HG03135 (cell line): ENCODE results near the gene SMIM3.
A peak's percentile ranks its signal among the peaks of the same experiment; 100 is the strongest.

Source experiments
- ATAC-seq: cut with Tn5 transposase; IDR thresholded peaks from one replicate; pipeline ENCODE4 v1.9.1; 2021; ENCODE audit warnings: mild to moderate bottlenecking, moderate library complexity; ENCODE audit not compliant: unreplicated experiment

SMIM3 gene

DNA sequence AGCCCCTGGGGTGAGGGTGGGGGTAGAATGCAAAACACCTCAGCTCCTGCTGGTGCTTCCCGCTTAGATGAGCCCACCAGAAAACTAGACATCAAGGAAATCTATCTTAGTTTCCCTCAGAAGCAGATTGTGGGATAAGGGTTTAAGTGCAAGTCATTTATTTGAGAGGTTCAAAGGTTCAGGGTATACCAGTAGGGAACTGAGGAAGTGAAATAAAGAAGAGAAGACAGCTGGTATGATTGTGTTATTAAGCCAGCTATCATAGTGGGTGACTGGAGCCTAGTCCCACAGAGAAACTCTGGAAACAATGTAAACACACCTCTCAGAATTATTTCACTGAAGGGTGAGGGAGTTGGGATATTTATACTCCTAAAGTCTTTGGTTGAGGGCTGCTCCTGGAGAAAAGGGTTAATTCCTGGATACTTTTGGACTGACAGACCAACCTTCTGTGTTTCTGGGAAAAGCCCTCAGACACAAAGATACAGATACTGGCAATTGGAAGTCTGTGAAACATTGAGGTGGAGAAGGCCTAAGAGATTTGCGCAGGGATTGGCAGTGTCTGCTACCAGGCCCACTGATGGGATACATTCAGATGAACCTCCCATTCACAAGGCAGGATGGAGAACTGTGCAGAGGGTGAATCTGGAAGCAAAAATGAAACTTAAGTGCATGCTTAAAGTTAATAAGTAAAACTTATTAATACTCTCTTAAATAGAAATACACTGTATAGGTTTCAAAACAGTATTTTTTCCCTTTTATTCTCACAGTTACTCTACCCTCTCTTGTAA lies 13.4 kb upstream of the SMIM3 start:
- ATAC-seq, result no peak

DNA sequence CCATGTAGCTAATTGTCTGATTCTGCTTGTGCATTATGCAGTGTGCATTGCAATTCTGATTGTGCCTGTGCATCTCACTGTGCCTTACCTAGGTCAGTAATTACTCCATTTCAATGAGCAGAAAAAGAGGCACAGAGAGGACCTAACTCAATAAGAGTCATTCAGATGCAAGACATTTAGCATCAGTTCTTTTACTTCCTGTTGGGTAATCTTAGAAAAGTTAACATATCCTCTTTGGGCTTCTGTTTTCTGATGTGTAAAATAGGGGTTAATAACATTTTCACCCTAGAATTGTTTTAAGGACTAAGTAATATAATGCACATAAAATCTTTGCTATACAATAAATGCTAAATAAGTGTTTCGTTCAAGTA lies 12.8 kb upstream of the SMIM3 start:
- ATAC-seq, result no peak

DNA sequence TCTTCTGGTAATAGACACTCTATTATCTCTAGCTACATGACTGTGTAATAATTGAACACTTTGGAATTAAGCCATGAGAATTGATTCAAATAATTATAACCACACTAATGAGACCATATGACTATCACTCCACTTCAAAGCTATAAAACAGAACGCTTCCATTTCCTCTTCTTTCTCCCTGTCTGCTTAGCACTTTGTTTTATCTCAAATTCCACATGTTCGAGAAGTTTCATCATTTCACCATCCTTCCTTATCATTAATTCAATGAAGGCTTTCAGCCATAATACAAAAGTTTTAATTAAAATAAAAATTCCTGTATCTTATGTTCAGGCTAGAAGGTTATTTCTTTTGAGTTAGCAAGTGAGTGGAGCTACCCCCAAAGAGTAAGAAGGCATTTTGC lies 12.3 kb upstream of the SMIM3 start:
- ATAC-seq, result no peak

DNA sequence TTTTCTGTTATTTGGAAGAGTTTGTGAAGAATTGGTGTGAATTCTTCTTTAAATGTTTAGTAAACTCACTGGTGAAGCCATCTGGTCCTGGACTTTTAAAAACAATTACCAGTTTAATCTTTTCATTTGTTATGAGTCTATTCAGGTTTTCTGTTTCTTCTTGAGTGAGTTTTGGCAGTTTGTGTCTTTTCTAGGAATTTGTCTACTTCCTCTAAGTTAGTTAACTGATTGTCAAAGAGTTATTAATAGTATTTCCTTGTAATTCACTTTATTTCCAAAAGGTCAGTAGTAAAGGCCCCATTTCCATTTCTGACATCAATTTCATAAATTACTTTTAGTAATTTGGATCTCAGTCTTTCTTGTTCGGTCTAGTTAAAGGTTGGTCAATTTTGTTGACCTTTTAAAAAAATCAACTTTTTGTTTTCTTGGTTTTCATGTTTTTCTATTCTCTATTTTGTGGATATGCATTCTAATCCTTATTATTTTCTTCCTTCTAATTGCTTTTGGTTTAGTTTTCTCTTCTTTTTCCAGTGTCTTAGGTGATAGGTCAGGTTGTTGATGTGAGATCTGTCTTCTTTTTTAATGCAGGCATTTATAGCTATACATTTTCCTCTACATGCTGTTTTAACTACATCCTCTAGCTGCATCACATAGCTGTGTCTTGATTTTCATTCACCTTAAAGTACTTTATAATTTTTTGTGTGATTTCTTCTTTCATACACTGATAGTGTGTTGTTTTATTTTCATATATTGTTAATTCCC lies 7.3 kb upstream of the SMIM3 start:
- no peak for ATAC-seq

DNA sequence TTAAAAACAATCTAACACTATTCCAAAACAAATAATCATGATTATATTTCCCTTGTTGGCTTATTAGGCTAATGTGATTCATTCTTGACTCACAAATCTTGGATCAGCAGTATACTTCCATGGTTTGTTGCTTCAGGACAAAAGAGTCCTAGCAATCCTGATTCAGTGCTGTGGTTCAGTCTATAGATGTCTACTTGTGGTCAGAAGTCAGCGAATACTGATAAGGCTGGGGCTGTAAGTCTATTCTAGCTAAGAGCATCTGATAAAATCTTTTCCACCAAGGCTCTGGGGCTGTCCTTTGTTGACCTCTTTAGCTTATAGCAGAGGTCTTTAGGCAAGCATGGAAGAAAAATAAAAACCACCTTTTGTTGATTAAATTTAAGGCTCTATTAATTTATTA lies 4.4 kb upstream of the SMIM3 start:
- ATAC-seq, result no peak

DNA sequence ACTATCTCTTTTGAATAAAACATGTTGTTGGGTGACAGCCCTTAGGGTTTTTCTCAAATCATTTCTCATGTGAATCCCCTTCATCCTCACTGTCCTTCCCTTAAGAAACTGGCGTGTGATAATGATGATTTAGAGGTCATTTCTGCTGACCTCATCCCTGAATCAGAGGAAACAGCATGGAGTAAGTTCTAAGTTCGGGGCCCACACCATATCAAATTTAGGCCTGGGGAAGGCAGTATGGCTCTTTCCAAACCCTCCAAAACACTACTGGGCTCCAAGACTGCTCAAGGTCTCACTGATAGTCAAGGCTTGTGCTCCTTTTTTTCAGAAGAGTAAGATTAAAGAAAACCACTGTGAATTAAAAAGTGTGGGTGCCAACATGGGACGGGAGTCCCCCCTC lies 872 bp upstream of the SMIM3 start:
- ATAC-seq, result no peak

DNA sequence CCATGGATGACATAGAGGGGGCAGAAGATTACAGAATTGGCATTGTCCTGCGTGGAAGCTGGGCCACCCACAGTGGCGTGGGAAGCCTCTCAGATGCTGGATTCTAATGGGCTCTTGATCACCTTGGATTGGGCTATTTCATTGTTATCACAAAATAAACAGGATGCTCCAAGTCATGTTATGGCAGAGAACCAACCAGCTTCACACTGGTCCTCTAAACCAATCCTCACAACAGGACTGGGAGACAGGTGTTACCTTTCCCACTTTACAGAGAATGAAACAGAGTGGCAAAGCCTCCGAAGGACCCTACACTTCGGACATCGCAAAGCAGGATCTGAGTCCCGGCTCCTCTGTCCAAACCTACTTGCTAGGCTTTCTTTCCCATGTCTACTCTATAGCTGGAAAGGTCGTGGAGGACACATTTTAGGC lies 455 bp upstream of the SMIM3 start:
- no peak for ATAC-seq

DNA sequence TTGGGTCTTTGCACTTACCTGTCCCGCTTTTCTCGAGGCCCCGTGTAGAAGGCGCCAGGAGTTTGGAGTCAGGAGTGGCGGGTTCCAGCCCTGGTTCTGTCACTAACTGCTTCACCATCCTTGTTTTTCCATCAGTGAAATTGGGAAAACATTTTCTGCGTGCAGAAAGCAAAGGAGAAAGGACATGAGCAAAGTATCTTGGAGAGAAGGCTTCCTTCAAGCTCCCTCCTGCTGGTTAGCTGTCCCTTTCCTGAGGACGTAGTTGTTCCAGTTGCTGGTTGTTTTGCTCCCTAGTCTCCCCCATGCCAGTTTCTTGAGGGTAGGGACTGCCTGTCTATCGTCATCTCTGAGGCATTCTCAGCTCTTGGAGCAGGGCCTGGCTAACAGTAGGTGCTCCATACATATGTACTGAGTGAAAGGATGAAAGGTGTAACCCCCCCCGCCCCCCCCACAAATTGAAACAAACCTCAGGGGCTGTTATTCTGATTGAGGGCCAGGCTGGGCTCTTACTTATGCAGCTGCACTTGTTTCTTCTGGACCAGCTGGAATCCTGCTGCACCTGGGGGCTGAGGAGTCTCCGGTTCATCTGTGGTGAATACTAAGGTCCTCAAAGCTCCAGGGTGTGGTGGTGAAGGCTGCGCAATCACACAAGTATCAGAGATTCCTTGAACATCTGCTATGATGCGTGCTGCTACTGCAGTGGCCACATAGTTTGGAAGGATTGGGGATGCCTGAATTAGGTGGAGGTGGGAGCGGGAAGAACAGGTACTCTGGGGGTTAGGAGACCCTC lies 1.0 kb downstream of the SMIM3 start:
- peak; percentile 2 for ATAC-seq

DNA sequence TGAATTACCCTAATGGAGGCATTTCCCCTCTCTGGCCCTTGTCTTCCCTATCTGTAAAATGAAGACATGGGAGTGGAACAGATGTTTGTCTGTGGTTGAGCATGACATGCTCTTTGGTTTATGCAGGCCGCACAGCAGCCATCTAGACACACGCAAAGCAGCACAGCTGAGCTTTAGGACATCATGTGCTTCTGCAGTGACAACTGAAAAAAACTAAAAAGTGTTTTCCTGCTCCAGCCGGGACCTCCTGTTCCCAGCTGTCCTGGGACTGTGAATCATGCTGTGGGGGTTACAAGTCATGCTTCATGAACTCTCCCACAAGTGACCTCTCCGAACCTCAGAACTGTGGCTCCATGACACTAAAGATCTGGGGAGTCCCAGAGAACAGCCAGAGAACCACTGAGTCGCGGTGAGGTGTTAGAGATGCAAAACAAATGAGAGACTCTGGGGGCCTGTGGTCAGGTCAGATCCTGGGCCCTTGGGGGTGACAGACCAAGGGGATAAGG lies 1.7 kb downstream of the SMIM3 start:
- peak; percentile 57 for ATAC-seq

DNA sequence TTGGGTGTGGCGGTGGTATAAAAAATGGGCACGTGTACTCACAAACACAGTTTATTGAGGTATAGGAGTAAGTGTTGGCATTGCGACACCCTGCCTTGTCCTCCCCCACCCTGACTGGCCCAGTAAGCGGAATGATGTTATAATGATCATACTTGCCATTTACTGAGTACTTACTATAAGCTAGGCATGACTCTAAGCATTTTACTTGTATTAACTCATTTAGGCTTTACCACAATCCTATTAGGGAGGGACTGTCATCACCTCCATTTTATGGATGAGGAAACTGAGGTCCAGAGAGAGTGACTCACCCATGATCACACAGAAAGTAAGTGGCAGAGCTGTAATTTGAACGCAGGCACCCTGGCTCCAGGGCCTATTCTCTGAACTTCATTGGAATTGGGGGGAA lies 2.3 kb downstream of the SMIM3 start:
- no peak for ATAC-seq

DNA sequence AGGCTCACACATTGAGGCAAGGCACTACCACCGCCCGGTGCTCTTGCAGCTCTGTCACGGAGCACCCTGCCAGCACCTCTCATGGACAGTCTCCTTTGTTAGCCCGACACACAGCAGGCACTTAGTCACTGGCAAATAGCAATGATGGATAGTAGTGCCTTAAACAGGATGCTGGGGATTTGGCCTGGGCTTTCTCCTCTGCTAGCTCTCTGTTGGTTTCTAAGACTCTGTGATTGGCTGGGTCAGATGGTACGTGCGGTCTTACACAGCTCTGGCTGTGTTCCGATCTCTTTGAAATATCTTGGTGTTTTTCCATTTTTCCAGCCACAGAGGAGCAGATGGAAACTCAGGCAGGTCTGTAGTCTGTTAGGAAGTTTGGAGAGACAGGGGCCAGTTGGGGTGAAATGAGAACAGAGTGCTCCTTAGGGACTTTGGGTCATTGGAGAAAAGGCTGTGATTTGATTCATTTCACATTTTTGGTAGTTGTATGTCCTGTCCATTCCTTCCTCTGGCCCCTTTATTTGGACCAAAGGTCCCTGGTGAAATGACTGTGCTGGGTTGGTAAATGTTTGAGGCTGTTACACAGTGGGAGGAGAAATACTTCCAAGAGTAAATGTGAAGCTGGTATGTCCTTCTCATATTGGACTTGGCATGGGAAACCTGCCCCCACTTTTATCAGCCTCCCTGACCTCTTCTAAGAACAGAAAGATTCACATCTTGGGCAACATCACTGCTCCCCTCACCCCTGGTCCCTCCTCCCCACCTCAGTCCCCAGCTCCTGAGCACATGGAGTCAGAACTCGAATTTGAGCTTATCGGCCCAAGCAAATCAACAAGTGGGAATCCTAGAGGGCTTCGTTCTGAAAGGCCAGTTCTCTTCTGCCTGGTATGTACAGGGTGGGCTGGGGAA lies 3.4 kb downstream of the SMIM3 start:
- ATAC-seq, result no peak

DNA sequence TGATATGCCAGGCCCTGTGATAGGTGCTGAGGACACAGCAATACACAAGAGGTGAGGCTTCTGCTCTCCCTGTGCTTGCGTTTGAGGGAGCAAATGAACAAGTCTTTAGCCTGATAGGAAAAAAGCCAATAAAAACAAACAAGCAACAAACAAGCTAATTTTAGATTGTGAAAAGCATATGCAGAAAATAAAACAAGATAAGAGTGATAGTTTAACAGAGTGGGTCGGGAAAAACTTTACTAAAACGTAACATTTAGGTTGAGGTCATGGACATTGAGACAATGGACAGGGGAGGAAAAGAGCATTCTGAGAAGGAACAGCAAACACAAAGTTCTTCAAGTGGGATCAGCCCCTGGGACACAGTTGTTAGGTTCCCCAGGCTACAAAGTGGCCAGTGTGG lies 4.3 kb downstream of the SMIM3 start:
- no peak for ATAC-seq

DNA sequence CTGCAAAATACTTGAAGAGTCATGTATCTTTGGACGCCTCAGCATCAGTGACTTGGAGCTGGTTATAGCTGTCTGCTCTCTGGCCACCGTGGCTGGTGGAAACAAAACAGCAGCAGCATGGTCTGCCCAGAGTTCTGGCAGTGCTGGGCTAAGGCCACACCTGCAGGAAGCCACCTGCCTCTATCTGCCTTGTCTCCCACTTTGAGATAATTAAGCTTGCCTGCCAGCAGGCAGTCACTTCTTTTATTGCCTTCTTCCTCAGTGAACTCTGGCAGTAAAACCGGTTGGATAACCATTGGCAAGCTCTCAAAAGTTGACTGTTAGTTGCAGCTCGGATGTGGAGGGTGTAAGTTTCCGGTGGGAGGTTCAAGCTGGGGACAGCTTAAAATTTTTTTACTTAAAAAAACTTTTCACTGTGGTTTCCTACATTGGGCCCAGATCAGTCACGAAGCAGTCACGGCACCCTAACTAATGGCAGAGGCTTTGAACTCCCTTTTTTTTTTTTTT lies 4.9 kb downstream of the SMIM3 start:
- peak; percentile 49 for ATAC-seq

DNA sequence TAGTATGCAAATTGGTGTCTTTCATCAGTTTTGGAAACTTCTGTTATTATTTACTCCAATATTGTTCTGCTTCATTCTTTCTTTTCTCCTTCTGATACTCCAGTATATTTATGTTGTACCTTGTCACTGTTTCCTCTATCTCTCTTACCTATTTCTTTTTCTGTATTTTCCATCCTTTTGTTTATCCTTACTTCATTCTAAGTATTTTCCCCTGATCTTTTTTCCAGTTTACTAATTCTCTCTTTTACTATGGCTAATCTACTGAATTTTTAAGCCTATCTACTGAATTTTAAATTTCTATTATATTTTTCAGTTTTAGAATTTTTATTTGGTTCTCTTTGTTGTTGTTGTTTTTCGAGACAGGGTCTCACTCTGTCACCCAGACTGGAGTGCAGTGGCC lies 7.4 kb downstream of the SMIM3 start:
- no peak for ATAC-seq

DNA sequence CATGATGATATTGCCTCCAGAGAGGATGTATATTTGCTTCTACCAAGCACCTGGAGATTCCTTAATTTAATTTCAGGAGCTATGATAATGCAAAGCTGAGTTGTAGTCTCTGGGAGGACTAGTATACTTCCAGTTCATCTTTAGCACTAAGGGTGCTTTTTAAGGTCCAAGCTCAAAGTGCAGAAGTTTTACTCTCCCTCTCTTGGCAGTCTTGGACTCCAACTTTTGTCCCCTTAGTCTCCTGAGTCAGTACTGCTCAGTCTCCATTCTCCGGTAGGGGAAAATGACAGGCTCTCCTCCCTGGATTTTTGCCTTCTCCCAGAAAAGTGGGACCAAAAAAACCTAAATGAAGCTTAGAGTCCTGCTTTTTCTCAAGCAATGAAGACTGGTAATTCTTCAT lies 8.3 kb downstream of the SMIM3 start:
- ATAC-seq, result no peak

DNA sequence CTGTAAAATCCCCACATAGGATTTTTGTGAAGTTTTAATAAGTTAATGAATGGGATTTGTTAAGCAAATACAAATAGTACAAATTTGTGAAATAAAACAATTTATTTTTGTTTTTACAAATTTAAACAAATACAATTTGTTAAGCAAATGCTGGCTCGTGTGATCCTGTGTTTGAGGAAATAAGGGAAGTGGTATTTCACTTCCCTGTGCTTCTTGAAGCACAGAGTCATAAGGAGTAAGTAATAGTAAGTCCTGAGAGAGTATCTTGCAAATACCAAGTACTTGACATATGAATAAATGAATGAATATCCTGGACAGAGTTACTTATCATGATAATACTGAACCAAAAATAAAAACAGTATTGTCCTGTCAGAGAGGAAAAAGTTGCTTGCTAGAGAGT lies 9.1 kb downstream of the SMIM3 start:
- ATAC-seq, result no peak

DNA sequence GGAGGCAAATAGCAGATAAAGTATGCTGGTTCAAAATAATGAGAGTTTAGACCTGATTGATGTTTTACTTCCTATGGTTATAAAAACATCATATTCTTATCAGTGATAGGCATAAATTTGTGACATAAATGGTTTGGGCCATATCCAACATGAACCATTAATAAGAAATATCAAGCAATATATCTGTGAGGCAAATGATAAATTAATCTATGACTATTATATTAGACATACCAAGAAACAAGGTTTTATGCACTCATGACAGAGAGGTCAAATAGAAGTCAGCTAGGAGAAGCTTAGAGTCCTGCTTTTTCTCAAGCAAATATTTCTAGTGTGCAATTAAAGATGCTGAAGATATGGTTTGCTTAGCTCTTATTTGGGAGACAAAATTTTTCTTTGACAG lies 10.4 kb downstream of the SMIM3 start:
- ATAC-seq, result no peak

DNA sequence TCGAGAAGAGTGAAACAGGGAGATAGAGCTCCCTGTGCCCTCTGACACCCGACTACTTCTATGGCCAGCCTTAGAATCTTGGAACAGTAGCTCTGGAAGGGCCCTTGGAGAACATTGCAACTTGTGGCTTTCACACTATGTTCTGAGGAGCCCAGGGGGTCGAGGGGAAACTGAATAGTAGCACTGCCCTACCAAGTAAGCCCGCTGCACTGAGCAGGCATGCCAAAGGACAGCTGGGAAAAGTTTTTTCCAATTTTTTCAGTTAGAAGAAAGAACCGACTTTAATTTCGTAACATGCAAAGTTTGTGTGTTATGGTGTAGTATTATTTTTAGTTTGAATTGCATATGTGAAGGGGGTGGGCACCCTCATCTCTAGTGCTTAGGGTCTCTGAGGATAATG lies 10.9 kb downstream of the SMIM3 start:
- no peak for ATAC-seq

DNA sequence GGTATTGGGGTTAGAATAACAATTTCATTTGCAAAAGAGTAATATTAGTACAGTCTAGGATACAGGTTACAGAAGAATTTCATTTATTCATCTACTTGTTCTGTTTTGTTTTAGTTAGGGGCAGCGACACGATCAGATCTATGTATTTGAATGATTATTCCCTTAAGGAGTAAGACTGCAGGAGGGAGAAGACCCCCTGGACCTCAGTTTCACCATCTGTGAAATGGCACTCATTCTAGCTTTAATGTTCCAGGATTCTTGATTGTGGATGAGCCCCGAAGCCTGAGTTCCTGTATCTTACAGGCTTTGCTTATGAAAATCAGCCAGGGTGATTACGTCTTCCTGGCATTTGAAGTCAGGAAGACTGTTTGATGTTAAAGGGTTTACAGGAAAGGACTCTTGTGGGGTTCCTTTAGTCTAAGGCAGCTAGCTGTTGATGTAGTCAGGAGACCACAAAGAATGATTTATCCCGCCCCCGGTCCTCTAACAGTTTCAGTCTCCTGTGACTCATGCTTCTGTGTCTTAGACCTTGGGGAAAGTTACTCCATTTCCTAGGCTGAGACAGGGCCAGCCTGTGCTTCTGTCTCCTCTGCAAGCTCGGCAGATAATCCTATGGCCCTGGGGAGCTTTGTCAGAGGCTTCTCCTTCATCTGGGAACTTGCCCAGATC lies 11.5 kb downstream of the SMIM3 start:
- ATAC-seq, result peak; percentile 94

DNA sequence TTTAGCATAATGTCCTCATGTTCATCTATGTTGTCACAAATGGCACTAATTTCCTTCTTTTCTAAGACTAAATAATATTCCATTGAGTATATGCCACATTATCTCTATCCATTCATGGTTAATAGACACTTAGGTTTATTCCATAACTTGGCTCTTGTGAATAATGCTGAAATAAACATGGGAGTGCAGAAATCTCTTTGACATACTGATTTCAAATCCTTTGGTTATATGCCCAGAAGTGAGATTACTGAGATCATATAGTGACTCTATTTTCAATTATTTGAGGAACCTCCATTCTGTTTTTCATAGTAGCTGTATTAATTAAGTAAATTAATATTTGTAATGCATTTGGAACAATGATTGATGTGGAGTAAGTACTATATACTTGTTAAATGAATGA lies 13.0 kb downstream of the SMIM3 start:
- ATAC-seq, result no peak
